Islet precursor cell (in vitro differentiated cells): ENCODE measurements around the gene SHISA8.

Experiments used
- DNase-seq: peaks from one replicate; pipeline ENCODE4 v3.0.0-alpha.2; 2018

The SHISA8 gene

DNA sequence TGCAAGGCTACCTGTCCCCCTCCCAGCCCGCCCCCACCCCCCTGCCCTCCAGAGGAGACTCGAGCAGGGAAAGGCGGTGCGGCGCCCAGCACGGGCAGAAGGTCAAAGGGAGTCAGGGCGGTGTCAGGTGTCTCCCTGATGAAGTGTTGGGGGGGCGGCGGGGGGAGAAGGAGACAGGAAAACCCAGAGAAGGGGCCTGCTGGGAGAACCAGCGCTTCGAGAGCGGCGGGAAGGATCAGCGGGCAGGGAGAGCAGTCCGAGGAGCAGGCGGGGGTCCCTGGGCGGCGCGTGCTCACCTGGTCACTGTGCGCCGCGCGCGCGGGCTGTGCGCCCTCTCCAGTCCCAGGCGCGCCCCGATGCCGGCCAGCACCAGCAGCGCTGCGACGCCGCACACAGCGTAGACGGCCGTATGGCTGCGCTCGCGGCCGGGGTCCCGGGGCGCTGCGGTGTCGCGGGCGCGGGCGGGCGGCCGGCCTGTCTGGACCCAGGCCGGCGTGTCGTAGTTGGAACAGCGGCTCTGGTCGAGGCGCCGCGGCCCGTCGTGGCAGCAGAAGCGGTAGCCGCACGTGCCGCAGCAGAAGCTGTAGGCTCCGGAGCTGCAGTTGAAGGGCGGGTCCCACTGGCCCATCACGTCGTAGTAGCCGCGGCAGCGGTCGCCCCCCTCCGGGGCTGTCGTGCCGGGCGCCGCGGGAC is 886 bp downstream of the SHISA8 start:
- DNase-seq = no peak

DNA sequence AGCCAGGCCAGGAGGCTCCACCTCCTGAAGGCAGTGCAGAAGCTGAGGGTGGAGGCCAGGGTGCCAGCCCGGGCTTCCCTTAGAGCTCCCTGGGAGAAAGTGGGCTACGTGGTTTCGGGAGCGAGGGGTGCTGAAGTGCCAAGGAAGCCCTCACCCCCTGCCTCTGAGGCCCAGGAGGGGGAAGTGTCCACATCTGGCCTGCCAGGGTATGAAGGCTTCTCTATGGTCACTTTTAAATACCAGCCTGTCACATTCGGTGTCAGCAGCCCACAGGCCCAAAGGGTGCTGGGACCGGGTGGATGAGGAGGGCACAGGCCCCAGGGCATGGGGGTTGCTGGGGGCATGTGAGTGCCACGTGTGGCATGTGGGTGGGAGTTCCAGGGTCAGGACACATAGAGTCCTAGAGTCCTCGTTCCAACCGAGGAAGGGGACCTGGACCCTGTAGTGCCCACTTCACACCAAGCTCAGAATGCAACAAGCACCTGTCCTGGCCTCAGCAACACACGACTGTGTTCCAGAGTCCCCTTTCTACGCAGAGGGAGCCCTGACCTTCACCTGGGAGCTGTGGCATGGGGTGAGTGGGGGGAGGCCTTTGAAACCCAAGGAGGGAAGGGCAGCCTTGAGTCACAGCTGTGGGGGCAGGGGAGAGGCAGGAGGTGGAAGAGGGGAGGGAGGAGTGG is 1.7 kb downstream of the SHISA8 start:
- DNase-seq = no peak

DNA sequence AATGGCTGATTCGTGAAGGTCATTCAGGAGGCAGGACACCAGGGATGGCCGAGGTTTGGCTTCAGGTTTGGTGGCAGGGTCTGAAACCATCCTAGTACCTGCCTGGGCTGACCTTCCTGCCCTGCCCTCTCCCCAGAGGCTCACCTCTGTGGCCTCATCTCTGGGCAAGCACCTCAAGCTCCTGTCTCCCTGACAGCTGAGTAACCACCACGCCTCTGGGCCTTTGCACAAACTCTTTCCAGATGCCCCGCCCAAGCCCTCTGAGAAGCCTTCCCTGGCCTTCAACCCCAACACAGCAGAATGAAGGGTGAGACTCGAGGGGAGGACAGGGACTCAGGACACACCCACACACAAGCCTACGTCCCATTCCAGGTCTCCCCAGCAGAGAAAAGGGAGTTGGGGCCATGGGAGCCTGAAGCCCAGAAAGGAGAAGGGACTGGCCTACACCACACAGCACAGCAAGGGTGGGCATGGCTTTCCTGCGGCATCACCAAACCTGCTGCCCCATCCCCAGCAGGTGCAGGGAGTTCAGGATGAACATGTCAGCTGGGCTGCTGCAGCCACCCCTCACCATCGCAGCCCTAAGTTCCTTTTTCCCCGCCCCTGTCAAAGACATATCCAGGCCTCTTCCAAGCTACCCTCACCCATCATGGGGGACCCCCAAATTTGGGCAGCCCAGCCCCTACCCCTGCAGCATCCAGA is 2.4 kb downstream of the SHISA8 start:
- no peak for DNase-seq

DNA sequence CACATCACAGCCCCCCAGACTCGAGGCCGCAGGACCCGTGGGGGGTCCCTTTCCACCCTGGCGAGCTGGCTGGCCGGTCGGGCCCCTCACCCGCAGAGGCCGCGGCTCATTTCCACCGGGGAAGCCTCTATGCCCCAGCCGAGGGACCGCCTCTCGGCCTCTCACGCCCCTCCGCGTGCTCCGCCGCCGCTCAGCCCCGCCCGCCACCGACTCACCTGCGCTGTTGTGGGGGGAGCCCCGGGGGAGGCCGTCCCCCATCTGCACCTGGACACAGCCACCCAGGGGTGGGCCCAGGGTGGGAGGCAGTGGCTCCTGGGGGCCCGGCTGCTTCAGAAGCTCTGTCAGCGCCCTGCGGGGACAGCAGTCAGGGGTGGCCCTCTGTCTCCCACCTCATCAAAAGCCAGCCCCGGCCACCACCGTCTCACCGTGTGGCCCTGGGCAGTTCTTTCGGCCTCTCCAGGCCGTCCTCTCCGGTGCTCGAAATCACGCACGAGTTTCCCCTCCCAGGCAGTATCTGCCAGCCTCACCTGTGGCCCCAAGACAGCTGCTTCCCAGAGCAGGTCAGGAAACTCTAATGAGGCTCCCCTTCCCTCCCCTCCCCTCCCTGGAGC is 3.8 kb downstream of the SHISA8 start:
- DNase-seq = no peak

DNA sequence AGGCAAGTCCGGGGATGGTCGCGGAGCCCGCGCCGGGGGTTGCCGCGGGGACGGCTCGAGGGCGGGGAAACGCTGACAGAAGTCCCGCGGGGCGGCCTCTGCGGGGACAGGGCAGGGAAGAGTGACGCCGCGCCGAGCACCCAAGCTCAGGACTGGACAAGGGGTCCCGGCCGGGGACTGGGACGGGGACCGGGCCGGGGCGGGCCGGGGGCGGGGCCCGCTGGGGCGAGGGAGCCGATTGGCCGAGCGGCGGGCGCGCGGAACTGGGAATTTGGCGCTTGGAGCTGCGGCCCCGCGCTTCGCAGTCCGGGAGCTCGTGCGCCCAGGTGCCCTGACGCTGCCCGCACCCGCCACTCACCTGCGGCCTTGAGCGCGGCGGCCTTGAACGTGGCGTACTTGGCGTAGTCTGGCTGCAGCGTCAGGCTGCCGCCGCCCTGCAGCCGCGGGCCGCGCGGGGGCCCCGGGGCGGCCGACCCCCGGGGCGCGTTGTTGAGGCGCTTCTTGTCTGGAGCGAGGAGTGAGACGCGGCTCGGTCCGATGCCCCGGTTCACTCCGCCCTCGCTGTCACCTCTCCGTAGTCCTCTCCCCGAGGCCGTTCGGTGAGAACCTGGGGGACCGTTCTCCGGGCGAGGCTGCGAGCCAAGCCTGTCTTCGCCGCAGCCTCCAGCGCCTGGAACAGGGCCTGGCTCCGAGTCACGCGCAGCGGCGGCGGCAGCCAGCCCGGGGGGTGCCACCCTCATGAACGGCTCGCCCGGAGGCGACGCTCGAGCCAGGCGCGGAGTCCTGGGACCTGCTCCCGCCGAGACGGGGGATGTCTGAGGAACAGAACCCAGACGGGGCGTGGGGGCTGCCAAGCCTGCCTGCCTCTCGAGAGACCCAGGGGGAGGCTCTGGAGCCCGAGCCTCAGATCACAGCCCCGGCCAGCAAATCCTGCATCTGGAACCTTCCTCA is 4.5 kb downstream of the SHISA8 start:
- peak; percentile 73 for DNase-seq

DNA sequence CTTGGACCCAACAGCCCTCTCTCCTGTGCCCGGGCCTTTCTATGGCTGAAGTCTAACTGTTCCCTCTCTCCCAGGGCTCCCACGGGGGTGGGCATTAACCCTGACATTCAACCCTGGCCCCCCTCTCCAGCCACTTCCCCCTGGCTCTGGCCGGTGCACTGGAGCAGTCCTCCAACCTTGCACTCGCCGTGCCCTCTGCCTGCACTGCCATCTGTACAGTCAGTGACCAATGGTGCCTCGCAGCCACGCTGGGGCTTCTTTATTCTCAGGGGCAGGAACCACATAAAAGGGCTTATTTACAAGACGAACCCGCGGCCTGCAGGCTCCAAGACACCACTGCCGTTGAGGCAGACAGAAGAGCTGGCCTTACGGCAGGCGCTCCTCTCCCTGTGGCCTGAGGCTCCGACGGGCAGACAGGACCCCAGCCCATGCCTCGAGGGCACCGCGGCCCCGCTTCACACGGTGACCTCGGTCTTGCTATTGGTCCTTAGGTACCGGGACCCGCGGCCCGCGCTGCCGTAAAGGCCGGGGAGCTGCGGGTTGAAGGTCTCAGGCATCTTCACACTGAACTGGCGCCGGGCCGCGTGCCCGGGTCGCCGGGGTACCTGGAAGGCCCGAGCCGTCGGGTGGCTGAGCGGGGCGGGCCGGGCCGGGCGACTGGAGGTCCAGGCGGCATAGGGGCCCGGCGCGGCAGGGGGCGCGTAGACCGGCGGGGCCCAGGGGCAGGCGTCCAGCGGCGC is 5.4 kb downstream of the SHISA8 start:
- peak; percentile 68 for DNase-seq

DNA sequence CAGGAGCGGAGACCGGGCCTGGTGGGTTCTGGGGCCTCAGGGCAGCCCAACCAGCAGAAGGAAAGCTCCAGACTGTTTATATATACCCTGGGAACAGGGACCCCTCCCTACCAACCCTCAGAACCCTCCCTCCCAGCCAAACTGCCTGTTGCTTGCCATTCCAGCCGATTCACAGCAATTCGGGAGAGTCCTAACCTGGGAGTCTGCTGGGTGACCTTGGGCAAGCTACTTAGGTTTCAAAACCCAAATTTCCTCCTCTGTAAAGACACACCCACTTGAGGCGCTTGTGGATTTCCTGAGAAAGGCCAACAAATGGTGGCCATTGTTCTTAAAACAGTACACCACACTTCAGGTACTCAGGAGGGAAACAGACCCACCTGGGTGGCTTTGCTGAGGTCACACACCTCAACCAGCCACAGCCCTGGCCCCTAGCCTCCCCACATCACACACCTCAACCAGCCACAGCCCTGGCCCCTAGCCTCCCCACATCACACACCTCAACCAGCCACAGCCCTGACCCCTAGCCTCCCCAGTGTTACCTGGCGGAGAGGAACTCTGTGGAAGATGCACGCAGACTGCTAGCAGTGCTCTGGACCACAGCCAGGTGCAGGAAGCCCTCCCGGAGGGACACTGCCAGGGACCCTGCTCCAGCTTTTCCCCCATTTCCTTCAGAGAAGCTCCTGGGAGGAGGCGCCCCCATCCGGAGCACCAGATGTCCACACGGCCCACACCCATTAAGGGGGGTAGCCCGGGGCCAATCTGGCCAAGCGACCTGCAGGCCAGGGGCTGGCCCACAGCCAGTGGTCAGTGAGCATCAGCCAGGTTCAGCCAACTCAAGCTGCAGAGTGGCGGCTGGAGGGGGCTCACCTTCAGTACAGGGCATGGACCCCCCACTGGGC is 6.2 kb downstream of the SHISA8 start:
- DNase-seq = no peak

DNA sequence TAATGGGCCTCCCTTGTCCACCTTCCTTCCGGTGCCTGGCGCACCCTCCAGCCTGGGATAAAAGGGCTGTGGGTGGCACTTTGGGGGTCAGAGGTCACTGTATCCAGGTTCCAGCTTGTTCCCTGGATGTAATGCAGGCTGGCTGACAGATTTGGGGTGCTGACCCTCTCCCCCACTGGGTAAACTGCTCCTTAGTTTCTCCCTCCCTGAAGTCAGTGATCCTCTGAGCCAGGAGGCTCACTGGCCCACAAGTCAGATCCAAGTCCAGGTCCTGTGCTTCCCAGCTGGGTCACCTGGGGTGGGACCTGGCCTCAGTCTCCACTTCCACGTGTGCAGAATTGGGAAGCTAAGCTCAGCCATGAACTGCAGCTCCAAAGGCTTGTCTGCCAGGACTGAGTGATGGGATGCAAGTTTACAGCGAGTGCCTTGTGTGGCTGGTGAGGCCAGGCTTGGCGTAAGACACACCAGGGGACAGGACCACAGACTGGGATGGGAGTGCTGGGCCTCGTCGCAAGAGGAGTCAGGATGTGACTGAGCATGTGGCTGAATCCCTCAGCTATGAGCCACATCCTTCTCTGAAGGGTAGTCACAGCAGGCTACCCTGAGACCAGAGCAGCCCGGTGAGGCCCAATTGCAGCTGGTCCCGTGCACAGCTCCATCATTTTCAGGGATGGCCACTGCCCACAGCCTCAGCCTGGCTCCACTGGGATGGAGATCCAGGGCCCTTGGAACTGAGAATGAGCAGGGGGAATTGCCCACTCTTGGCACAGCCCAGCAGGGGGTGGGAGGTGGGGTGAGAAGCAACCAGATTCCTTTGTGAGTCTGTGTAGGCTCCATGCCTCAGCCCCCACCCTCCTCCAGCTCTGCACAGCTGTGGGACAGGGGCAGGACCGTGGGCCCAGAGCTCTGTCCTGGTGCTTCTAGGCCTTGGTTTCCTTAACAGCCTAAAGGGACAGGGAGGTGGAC is 7.2 kb downstream of the SHISA8 start:
- no peak for DNase-seq

DNA sequence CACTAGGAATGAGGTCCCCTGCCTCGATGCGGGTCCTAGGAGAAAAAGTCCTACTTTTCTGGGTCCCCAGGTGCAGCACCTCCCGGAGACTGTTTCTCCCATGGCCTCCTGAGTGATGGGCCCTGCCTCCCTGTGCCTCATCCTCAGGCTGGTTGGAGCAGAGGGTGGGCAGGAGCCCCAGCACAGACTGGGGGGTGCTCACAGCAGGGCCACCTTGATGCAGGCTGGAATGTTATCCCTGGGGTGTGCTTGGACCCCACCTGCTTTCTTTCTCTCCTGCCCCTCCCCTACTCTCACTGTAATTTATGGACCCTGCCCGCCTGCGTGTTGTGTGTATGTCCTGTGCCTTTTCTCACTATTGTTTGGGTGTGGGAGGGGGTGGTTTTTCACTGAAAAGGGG is 8.1 kb downstream of the SHISA8 start:
- no peak for DNase-seq

DNA sequence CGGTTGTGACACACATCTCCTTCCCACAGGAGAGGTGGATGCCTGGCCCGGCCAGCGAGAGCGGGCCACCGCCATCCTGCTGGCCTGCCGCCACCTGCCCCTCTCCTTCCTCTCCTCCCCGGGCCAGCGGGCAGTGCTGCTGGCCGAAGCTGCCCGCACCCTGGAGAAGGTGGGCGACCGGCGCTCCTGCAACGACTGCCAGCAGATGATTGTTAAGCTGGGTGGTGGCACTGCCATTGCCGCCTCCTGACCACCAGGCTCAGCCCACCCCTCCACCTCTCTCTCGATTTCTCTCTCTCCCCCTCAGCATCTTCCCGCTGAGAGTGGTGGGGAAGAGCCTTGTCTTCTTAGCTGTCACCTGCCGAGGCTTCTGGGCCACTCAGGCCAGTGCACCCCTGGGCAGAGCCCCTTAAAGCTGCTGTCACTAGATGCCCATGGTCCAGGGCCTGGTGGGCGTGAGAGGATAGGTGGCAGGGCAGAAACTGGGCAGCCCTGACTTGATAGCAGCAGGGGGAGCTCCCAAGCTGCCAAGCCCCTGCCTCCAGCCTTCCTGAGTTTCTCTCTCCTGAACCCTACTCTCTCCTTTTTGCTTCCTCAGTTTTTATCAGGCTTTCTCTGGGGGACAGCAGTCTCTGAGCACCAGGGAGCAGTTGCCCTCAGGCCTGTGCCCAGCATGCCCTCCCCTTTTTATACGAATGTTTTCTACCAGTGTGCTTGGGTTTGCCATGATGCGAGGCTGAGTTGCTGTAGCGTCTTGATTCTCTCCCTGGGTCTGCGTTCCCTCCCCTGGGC is 9.3 kb downstream of the SHISA8 start:
- no peak for DNase-seq

DNA sequence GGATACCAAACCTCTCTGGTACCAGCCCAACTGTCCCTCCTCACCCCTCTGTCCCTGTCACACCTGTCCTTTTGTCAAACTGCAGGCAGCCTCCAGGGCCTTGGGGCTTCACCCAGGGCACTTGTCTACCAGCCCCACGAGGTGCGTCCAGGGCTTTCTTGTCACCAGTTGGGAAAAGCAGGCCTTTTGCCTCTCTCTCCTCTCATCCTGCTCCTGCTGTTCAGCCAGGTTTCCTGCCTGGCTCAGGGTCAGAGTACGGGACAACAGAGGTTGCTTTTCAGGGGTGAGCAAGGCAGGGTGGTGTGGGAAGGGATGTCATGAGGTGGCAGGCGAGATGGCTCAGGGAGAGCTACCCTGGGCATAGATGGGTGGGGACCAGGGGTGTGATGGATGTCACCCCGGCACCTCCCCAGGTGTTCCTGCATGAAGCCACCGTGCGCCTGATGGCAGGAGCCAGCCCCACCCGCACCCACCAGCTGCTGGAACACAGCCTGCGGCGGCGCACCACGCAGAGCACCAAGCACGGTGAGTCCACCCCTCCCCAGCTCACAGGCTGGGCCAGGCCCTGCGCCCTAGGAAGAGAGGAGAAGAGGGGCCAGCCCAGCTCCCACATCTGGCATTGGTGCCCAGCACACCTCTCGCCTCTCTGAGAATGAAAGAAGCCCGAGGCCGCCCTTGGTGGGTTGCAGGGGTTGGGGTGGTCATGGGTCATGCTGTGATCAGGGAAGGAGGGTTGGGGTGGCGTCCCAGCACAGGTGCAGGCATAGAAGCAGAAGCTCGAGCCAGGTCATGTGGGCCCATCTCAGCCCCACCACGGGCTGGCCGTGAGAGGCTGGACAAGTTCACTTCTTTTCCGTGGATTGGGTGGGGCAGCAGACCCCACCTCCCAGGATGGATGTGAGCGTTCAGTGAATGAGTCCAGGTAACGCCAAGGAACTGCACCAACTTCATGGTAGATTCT is 10.1 kb downstream of the SHISA8 start:
- no peak for DNase-seq

DNA sequence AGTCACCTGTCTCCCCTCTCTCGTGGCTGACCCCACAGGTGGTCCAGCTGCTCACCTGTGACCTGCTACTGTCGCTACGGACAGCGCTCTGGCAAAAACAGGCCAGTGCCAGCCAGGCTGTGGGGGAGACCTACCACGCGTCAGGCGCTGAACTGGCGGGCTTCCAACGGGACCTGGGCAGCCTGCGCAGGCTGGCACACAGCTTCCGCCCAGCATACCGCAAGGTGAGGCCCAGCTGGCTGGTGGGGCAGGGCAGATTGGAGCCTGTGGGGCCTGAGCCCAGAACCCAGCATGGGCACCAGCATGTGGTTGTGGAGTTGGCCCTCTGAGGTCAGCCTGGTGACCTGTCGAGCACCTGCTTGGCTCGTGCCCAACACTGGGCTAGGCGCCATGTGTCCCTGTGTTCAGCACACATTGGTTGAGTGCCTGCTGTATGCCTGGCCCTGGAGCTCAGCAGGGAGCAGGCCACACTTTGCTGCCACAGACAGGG is 11.9 kb downstream of the SHISA8 start:
- DNase-seq = no peak

DNA sequence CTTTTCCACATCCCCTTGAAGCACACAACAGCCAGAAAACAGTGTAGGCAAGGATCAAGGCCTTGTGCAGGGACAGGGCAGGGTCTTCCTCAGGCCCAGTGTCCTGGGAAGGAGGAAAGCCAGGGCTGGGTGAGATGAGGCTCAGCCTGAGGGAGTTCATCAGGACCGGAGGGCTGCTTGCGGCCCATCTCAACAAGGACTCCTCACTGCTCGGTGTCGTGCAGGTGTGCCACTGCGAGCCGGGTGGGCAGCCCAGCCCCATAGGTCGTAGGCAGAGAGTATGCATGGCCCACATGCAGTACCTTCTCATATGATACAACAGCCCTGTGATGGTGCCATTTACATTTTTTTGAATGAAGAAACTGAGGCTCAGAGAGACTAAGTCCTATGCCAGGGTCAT is 12.9 kb downstream of the SHISA8 start:
- peak; percentile 40 for DNase-seq

DNA sequence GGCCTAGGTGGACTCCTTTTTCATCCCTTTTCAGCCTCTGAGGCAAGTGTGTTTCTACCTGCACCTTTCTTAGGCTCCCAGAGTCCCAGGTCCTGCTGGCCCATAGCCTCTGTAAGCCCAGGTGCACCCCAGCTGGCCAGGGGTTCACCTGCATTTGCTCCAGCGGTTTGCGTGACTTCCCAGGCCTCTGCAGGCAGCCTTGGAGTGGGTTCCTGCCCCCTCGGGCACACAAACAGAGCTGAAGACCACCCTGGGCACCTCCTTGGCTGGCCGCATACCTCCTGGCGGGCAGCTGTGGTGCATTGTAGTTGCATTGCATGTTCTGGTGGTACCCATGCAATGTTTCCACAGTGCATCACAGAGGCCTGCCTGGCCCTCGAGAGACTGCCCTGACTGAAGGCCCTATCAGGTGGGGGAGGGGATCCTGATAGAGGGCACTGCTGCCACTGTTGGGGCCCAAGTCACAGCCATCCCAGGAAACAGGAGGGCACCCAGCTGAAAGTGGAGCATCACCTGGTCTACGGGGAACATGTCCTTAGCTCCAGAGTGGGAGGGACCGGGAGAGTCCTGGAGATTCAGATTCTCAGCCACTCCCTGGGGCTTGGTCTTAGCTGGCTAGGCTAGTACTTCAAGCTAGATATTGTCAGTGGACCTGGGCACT is 14.1 kb downstream of the SHISA8 start:
- no peak for DNase-seq

DNA sequence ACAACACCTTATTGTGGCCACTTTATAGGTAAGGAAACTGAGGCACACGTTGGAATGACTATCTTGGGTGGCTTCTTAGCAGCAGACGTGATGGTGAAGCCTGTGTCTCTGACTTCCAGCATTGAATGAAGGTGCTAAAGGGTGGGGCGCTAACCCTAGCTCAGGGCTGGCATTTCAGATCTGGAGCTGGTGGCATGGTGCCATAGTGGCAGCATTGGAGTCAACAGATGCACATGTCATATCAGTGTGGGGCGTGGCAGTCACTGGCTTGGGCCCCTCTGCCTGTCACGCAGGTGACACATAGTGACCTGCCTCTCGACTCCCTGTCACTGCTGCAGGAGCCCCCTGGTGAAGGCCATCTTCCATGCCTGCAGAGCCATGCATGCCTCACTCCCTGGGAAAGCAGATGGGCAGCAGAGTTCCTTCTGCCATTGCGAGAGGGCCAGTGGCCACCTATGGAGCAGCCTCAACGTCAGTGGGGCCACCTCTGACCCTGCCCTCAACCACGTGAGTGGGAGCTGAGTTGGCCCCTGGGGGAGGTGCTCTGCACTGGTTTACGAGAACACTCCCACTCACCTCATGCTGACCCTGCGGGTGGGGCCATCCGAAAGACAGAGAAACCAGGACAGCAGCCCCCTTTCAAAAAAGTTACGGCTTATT is 14.8 kb downstream of the SHISA8 start:
- DNase-seq = no peak

DNA sequence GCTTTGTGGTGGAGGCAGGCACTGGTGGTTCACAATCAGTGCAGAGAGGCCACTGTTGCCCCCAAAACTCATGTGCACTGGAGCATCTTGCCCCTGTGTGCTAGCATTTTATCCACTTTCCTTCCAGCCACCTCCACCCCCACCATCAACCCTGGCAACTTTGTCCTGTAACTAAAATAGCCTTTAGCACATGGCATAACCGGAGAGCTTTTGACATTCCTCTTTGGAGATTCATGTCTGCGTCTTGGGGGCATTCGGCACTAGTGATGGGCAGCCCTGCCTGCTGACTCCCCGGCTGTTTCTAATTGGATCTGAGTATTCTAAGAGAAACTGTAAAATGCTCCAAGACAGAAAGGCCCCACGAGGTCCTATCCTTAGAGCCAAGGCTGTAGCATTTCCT is 15.8 kb downstream of the SHISA8 start:
- no peak for DNase-seq
